ENCODE measurements around the gene GPC6.

GPC6 gene

DNA sequence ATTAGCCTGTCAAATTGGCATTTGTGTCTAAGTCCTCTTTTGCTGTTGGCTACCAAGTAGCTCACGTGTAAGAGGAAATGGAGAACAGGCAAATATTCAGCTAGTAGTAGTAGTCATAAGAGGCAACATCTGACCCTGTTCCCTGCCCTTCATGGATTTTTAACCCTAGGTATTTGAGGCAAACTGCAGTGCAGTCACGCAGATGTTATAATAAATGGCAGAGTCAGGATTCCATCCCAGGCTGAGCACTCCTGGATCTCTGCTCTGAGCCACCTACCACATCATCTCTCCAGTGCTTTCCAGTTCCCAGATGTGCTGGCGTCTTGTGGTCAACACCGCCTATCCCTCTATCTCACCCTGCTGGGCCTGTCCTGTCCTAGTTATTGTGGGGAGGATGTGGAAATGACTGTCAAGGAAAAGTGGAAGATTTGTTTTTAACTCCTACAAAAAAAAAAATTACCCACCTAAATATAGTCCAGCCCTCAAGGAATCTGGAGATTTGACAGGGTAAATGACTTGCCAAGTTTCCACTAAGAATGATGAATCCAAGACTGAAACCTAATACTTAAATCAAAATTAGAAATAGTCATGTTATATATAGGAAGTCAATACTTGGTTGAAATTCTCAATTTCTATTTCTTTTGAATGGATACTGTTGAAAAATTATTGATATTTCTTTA lies 322.9 kb downstream of the GPC6 start:
- Histone ChIP-seq H2AFZ (ENCODE audit: low read length) (no peak overlapping the region), H3F3A (ENCODE audit: insufficient read depth, low read length) (no peaks in the 10 kb centered on the region), H3K9me3 (replicated peaks; ENCODE audit: insufficient read depth, low read length) (no peaks in the 10 kb centered on the region), H4K20me1 (ENCODE audit: insufficient read depth, low read length) (no peaks in the 10 kb centered on the region), H3K4me2 (ENCODE audit: low read depth, low read length) (no peak overlapping the region), H3K9ac (ENCODE audit: low read length) (no peak overlapping the region), H3K9me2 (replicated peaks; ENCODE audit: insufficient read depth, low read length) (no peaks in the 10 kb centered on the region), H3K36me3 (replicated peaks; ENCODE audit: insufficient read depth, low read length) (no peaks in the 10 kb centered on the region), H3K27ac (ENCODE audit: low read length) (no peak overlapping the region), H3K4me3 (ENCODE audit: low read length) (no peak overlapping the region), H3K27me3 (replicated peaks; ENCODE audit: insufficient read depth, low read length) (no peaks in the 10 kb centered on the region), H3K79me2 (ENCODE audit: low read length) (no peaks in the 10 kb centered on the region), H3K4me1 (ENCODE audit: low read length) (no peaks in the 10 kb centered on the region)
- TF ChIP-seq, protein P1, sequence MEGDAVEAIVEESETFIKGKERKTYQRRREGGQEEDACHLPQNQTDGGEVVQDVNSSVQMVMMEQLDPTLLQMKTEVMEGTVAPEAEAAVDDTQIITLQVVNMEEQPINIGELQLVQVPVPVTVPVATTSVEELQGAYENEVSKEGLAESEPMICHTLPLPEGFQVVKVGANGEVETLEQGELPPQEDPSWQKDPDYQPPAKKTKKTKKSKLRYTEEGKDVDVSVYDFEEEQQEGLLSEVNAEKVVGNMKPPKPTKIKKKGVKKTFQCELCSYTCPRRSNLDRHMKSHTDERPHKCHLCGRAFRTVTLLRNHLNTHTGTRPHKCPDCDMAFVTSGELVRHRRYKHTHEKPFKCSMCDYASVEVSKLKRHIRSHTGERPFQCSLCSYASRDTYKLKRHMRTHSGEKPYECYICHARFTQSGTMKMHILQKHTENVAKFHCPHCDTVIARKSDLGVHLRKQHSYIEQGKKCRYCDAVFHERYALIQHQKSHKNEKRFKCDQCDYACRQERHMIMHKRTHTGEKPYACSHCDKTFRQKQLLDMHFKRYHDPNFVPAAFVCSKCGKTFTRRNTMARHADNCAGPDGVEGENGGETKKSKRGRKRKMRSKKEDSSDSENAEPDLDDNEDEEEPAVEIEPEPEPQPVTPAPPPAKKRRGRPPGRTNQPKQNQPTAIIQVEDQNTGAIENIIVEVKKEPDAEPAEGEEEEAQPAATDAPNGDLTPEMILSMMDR (IDR thresholded peaks at IDR 0.05; ENCODE audit: low read length), result no peak
- TF ChIP-seq EZH2 (optimal IDR thresholded peaks at IDR 0.05; ENCODE audit: low read depth, low read length) (no peak), EZH2phosphoT487 (IDR thresholded peaks at IDR 0.05; ENCODE audit: low read length) (no peak)
- DNase-seq, result no peak

DNA sequence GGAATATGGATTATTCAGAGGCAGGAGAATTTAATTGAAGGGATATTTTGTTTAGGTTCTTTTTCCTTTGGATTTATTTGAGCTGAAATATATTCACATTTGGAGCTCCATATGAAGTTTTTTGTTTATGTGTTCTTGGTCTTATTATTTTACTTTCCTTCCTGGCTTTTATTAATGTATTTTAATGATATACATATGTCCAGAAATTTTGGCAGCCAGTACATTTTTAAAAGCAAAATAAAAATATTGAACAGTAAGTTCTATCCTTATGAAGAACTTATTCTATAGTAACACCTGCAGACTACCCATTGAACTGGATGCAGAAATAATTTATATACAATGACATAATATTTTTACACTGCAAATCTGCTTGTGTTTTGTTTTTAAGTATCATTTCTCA lies 323.6 kb downstream of the GPC6 start:
- Histone ChIP-seq H3K9me2 (replicated peaks; ENCODE audit: insufficient read depth, low read length) (no peaks in the 10 kb centered on the region), H3K4me2 (ENCODE audit: low read depth, low read length) (no peak overlapping the region), H3K4me1 (ENCODE audit: low read length) (no peaks in the 10 kb centered on the region), H3K9me3 (replicated peaks; ENCODE audit: insufficient read depth, low read length) (no peaks in the 10 kb centered on the region), H3K27me3 (replicated peaks; ENCODE audit: insufficient read depth, low read length) (no peaks in the 10 kb centered on the region), H2AFZ (ENCODE audit: low read length) (no peak overlapping the region), H3K27ac (ENCODE audit: low read length) (no peak overlapping the region), H3K4me3 (ENCODE audit: low read length) (no peak overlapping the region), H3F3A (ENCODE audit: insufficient read depth, low read length) (no peaks in the 10 kb centered on the region), H3K36me3 (replicated peaks; ENCODE audit: insufficient read depth, low read length) (no peaks in the 10 kb centered on the region), H4K20me1 (ENCODE audit: insufficient read depth, low read length) (no peaks in the 10 kb centered on the region), H3K9ac (ENCODE audit: low read length) (no peak overlapping the region), H3K79me2 (ENCODE audit: low read length) (no peaks in the 10 kb centered on the region)
- DNase-seq, result no peak
- TF ChIP-seq EZH2phosphoT487 (IDR thresholded peaks at IDR 0.05; ENCODE audit: low read length) (no peak), EZH2 (optimal IDR thresholded peaks at IDR 0.05; ENCODE audit: low read depth, low read length) (no peak)
- TF ChIP-seq, protein P1 (IDR thresholded peaks at IDR 0.05; ENCODE audit: low read length), result no peak

DNA sequence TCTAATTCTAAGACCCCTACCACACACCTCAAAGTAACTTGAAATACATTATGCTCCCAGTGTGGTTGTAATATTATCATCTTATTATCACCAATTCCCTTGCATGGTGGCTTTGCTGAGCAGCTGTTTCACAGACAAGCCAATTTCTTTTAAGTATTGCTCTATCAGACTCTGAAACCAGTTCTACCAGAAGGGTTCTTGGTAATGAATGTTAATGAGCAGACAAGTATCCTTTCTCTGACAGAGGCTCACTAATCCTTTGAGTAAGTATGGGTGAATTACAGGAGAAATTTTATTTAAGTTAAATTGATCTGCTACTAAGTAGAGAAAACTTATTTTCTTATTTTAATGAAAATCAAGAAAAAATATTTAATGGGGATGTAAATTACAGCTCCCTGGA lies 326.0 kb downstream of the GPC6 start:
- H3K4me2 ChIP-seq (ENCODE audit: low read depth, low read length), result no peak overlapping the region
- no peaks in the 10 kb centered on the region for H4K20me1 ChIP-seq (ENCODE audit: insufficient read depth, low read length)
- no peak overlapping the region for H3K9ac ChIP-seq (ENCODE audit: low read length)
- H3K4me3 ChIP-seq (ENCODE audit: low read length), result no peak overlapping the region
- H2AFZ ChIP-seq (ENCODE audit: low read length), result no peak overlapping the region
- no peaks in the 10 kb centered on the region for H3K27me3 ChIP-seq (replicated peaks; ENCODE audit: insufficient read depth, low read length)
- TF ChIP-seq EZH2phosphoT487 (IDR thresholded peaks at IDR 0.05; ENCODE audit: low read length) (no peak), EZH2 (optimal IDR thresholded peaks at IDR 0.05; ENCODE audit: low read depth, low read length) (no peak)
- no peaks in the 10 kb centered on the region for H3K79me2 ChIP-seq (ENCODE audit: low read length)
- no peaks in the 10 kb centered on the region for H3K9me3 ChIP-seq (replicated peaks; ENCODE audit: insufficient read depth, low read length)
- H3K36me3 ChIP-seq (replicated peaks; ENCODE audit: insufficient read depth, low read length), result no peaks in the 10 kb centered on the region
- no peak for DNase-seq
- no peaks in the 10 kb centered on the region for H3F3A ChIP-seq (ENCODE audit: insufficient read depth, low read length)
- no peaks in the 10 kb centered on the region for H3K9me2 ChIP-seq (replicated peaks; ENCODE audit: insufficient read depth, low read length)
- no peaks in the 10 kb centered on the region for H3K4me1 ChIP-seq (ENCODE audit: low read length)
- H3K27ac ChIP-seq (ENCODE audit: low read length), result no peak overlapping the region

DNA sequence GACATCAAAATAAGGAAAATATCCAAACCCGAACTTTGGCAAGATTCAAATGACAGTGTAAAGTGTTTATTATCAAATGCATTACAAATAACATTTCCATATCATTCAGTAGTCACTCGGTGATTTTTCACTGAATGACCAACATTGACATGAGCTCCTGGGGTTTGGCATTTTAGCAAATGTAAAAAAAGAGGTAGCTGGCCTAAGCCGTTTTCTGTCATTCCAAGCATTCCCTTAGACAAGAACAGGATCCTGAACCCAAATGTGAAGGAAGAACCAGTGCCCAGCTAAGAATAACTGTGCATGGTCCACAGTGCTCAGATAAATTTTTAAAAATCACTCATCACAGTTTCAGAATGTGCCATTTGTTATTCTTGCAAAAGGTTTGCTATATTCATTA lies 327.9 kb downstream of the GPC6 start:
- Histone ChIP-seq H3K9ac (ENCODE audit: low read length) (no peak overlapping the region), H3K4me2 (ENCODE audit: low read depth, low read length) (no peak overlapping the region), H2AFZ (ENCODE audit: low read length) (no peak overlapping the region), H3K27ac (ENCODE audit: low read length) (no peak overlapping the region), H3K4me1 (ENCODE audit: low read length) (no peaks in the 10 kb centered on the region), H3K27me3 (replicated peaks; ENCODE audit: insufficient read depth, low read length) (no peaks in the 10 kb centered on the region), H3F3A (ENCODE audit: insufficient read depth, low read length) (no peaks in the 10 kb centered on the region), H3K36me3 (replicated peaks; ENCODE audit: insufficient read depth, low read length) (no peaks in the 10 kb centered on the region), H3K79me2 (ENCODE audit: low read length) (no peaks in the 10 kb centered on the region), H3K4me3 (ENCODE audit: low read length) (no peak overlapping the region), H3K9me3 (replicated peaks; ENCODE audit: insufficient read depth, low read length) (no peaks in the 10 kb centered on the region), H4K20me1 (ENCODE audit: insufficient read depth, low read length) (no peaks in the 10 kb centered on the region), H3K9me2 (replicated peaks; ENCODE audit: insufficient read depth, low read length) (no peaks in the 10 kb centered on the region)
- no peak for DNase-seq
- TF ChIP-seq EZH2phosphoT487 (IDR thresholded peaks at IDR 0.05; ENCODE audit: low read length), result no peak
